ENCODE results near the gene FBXO22.

DNA sequence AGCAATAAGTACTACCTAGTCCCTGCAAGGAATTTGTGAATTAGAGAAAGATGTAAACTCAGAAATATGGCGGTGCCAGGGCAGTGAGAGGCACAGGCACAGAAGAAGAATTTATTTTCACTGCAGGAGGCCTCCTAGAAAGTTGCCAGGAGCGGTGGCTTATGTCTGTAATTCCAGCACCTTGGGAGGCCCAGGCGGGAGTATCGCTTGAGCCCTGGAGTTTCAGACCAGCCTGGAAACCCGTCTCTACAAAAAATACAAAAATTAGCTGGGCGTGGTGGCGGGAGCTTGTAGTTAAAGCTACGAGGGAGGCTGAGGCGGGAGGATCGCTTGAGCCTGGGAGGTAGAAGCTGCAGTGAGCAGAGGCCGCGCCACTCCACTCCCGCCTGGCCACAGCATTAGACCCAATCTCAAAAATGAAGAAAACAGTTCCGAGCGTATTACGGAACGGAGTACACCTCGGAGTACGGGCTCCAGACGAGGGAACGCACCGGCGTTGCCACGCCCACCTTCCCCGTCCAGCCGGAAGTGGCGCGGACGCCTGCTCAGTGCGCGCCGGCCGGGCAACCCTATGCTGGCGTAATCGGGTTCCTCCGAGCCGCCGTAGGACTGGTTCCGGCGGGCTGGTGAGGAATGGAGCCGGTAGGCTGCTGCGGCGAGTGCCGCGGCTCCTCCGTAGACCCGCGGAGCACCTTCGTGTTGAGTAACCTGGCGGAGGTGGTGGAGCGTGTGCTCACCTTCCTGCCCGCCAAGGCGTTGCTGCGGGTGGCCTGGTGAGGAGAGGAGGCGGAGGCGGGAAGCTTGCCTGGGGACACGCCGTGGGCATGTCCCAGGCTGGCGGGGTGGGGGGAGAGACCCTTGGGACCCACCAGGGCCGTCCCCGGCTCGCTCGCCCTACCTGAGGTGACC, at the start of gene FBXO22:
- TF ChIP-seq, protein P1, sequence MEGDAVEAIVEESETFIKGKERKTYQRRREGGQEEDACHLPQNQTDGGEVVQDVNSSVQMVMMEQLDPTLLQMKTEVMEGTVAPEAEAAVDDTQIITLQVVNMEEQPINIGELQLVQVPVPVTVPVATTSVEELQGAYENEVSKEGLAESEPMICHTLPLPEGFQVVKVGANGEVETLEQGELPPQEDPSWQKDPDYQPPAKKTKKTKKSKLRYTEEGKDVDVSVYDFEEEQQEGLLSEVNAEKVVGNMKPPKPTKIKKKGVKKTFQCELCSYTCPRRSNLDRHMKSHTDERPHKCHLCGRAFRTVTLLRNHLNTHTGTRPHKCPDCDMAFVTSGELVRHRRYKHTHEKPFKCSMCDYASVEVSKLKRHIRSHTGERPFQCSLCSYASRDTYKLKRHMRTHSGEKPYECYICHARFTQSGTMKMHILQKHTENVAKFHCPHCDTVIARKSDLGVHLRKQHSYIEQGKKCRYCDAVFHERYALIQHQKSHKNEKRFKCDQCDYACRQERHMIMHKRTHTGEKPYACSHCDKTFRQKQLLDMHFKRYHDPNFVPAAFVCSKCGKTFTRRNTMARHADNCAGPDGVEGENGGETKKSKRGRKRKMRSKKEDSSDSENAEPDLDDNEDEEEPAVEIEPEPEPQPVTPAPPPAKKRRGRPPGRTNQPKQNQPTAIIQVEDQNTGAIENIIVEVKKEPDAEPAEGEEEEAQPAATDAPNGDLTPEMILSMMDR (IDR thresholded peaks at IDR 0.05) = no peak
- TF ChIP-seq POLR2AphosphoS5 (IDR thresholded peaks at IDR 0.05) = peak; percentile 89 to 95 (median 90)
